NOMO-1 treated with DMSO at 0.1 percent for 48 hours (cell line): Measurements from ENCODE around the gene COL23A1.

Source experiments
- DNase-seq: peaks from one replicate; lab custom pipeline; 2025; ENCODE audit not compliant: unreplicated experiment; lab: John Stamatoyannopoulos, UW

COL23A1 gene

DNA sequence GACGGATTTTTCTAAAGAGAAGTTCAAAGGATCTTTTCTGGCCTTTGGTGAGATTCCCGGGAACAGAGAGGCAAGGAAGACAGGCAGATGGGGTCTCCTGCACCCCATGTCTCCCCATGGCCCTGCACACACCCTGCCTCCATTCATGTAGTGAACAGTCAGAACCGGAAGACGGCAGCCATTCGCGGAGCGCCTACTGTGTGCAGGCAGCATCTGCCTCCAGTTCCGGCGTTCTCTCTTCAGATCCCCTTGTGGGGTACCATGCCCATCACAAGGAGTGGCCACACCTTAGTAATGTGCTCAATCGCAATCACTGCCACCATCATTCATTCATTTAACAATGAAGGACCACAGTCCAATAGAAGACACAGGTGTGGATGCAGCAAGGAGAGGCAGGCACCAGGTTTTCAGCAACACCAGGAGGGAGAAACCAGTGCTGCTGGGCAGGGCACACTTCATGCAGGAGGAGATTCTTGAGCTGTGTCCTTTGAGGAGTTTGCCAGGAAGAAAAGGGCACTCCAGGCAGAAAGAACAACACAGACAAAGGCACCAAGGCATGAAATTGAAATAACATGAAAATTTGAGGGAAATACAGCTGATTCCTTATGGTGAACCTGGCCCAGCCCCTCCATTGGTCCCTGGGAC is 186.1 kb downstream of the COL23A1 start:
- no peak for DNase-seq

DNA sequence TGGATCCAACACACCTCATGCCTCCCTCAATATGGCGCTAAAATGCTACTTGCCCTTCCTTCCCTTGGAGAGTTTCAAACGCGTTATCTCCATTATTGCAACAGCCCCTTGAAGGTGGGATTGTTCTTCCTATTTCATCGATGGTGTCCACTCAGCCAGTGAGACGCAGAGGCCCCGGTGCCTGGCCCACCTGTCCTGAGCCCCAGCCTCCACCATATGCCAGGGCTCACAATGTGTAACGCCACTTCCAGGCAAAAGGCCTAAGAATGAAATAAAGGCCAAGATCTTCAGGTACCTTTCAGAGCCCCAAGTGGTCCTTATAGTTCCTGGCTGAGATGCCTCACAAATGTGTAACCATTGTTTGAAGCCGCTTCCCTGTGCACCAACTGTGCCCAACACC is 186.8 kb downstream of the COL23A1 start:
- no peak for DNase-seq

DNA sequence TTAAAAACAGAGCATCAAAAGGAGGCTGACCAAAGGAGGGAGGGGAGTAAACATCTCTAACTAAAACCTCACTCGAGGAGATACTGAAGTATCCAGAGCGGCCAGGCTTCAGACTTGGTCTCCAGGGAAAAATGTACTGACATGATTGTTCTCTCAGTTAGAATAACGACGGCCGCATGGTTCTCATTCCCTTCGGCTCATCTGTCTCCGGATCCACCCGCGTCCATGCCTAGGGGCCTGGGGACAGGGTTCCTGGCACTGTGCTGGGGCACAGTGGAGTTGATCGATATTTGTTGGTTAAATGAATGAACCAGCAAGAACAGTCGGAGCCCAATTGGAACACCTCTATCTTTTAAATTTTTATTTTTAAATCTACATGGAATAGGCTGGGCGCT is 190.5 kb downstream of the COL23A1 start:
- no peak for DNase-seq

DNA sequence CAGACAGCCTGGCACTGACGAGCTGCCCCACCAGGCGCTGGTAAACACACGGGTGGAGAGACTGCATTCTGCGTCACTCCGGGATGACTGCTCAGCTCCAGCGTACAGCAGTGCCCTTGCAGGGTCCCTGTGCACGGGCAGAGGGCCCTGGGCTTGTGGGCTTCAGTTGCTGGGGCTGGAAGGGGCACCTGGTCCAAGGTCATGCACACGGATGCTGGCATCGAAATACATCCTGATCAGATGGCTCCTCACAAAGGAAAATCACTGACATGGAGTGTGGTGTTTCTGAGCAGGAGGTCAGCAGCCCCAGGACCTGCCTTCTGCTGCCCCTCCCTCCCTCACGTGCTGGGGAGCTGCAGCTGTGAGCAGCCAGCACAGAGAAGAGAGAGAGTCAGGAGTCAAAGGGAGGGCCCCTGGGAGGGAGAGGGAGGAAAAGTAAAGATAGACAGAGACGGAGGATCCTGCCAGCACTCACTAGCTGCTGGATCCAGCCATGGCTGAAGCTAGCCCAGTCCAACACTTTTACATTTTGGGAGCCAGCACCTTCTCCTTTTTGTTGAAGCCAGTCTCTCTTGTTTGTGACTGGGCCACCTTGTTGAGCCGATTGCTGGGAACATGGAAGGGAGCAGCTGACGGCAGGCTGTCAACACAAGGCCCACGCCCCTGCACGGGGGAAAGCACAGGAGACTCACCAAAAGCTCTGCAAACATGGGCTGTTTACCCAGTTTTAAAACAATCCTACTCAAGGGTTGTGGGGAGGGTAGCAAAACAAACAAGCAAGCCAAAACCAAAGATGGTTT is 191.1 kb downstream of the COL23A1 start:
- DNase-seq = no peak

DNA sequence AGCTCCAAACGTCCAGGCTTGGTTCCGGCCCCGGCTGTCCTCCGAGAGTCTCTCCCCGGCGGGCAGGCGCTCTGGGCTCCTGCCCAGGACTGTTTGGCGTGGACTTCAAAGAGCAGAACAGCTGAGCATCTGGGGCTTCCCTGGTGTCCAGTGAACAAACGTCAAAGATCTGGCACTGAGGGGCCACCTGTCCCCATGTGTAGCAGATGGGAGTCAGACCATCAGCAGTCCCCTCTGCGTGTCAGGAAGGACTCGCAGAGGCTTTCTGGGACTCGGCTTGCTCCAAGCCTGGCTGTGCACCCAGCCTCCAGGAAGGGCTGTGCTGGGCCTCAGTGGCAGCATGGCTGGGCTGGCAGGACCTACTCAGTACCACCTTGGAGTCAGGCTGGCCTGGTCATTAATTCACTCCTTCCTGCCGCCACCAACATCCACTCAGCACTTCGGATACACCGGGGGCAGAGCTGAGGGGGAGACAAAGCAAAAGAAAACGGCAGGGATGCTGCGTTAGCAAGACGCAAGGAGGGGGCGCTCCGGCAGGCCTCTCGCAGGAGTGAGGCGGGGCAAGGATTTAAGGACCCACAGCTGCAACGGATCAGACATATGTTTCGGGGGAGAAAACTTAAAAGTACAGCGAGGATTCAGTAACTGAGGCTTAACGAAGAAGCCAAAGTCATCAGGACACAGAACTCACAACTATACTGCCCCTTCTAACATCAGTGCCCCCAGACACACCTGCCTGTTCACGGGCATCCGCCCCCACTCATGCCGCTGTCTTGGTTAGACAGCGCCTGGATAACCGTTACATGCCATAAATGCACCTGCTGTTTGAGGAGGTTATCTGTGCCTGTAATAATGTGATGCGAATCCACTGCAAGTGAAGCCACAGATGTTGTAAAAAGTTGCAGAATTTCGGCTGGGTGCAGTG is 193.1 kb downstream of the COL23A1 start:
- no peak for DNase-seq

DNA sequence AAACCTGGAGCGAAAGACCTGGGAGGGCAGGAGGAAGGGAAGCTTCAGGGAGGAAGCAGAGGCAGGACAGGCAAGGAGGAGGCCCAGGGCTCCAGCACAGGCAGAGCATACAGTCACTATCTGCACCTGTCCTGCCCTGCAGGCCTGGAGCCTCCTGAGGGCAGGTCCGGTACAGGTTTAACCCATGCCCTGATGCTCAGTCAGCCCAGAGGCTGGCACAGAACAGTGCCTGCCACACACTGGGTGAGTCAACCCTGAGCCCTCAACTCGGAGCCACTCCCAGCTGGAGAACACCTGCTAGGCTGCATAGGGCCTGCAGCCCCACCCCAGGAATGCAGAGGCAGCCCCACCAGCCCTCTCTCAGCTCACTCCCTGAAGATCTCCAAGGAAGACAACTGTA is 196.1 kb downstream of the COL23A1 start:
- no peak for DNase-seq

DNA sequence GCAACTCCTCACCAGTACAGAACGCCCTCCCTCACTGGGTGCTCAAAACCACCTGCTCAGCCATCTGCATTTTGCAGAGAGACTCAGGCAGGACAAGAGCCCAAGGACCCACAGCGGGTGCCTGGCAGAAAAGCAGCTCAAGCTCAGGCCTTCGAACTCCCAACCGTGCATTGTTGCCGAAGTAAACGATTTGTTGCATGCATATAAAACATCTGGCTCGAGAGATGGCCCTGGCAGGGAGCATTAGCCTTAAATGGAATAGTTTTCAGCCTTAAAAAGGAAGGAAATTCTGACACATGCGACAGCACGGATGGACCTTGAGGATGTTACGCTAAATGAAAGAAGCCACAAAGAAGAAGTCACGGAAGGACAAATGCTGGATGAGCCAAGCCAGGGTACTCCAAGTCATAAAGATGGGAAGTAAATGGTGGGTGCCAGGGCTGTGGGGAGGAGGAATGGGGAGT is 197.2 kb downstream of the COL23A1 start:
- DNase-seq = peak; percentile 70

DNA sequence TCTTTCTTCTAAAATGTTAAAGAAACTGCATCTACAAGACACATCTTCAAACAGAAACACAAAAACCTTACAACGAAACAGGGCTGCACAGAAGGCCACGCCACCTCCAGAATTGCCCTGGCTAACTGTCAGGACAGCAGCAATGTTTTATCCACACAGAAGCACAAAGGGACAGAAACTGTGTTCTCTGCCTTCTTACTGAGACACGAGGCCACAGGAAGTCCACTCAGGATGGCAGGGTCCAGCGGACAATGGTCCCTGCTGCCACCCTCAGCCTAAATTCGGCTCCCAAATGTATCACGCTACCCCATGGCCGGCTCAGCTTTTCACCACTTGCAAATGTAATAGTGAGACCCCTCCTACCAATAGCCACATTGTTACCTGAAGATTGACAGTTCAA is 197.8 kb downstream of the COL23A1 start:
- no peak for DNase-seq

DNA sequence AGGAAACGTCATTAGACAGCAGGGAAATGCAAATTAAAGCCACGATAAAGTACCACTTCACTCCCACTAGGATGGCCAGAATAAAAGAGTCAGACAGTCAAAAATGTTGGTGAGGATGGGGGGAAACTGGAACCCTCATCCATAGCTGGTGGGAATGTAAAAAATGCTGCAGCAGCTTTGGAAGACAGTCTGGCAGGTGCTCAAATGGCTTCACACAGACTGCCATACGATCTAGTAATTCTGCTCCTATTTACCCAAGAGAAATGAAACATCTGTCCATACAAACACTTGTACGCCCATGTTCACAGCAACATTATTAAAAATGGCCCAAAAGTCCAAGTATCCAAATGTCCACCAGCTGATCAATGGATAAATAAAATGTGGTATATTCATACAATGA is 198.7 kb downstream of the COL23A1 start:
- DNase-seq = no peak

DNA sequence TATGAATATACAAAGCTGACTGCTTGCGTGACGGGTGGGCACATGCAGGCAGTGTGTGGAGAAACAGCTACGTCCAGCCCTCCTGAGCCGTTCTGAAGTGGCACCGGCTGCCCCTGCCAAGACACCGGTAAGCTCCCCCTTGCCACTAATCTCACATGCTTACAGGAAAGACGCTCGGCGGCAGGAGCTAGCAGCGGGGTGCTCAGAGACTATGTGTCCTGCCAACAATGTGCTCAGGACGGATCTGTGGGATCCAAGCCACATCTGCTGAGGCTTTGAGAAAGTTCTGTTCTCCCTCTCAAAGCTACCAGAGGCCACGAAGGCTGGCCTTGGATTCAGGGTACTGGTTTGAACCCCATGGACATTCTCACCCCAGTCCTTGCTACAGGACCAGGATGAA is 200.4 kb downstream of the COL23A1 start:
- no peak for DNase-seq

DNA sequence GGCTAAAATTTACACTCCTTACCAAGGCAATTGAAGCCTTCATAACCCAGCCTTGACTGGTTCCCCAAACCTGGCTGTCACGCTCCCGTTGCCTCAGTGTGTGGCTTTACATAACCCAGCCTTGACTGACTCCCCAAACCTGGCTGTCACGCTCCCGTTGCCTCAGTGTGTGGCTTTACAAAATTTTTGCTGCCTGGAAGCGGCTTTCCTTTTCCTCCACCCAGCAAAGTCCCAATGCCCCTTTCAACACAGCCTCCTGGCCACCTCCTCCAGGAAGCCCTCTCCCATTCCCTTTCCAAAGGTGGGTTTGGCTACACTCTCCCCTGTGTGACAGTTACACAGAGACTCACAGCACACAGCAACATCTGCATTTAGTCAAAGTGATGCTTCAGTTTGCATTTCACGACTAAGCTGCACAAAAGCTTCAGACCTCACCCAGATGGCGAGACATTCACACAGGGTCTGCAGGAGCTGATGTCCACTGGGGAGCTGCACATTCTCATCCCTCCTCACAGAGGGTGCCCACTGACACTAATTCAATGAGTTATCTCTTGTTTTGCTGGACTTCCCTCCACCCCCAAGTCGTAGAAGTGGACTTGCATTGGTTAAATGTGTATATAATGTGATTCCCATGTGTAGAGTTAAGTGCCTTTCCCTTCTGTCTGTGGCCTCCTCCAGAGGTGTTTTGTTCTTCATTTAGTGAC is 201.0 kb downstream of the COL23A1 start:
- no peak for DNase-seq

DNA sequence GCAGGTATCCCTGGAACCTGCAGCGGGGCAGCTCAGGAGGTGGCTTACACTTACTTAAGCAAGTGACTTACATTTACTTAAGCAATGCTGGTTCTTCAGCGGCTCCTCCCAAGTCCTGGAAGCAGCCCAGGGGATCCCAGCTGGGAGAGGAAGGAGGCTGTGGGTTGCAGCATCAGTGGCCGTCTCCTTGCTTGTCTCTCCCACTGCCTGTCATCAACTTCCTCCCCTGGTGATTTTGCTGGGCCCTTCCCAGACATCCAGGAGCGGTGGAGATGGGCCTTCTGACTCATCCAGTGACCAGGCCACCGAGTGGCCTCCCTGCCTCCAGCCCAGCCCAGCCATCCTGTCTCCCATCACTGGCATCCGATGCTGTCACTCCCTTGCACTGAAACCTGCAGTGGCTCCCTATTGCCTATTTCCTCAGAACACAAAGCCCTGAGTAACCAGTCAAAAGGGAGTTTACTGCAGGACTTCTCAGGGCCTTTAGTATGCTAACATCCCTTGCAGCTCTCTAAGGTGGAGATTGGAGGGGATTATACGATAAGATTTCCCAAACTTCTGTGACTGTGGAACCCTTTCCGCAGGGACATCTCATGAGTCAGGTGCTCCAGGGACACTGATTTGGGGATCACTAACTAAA is 201.7 kb downstream of the COL23A1 start:
- DNase-seq = no peak

DNA sequence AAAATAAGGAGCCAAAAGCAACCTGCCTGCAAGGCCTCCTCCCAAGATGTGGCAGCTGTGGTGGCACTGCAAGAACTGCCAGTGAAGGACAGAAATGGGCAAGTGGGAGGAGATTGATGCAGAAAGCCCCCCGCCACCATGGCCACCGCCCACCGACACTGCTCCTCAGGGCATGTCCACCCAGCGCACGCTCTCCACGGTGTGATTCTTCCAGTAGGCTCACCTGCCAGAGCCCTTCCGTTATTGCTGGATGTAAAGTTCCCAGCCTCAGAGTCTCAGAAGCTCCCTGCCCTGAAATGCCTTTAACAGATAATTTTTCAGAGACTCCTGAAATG is 202.4 kb downstream of the COL23A1 start:
- DNase-seq = no peak

DNA sequence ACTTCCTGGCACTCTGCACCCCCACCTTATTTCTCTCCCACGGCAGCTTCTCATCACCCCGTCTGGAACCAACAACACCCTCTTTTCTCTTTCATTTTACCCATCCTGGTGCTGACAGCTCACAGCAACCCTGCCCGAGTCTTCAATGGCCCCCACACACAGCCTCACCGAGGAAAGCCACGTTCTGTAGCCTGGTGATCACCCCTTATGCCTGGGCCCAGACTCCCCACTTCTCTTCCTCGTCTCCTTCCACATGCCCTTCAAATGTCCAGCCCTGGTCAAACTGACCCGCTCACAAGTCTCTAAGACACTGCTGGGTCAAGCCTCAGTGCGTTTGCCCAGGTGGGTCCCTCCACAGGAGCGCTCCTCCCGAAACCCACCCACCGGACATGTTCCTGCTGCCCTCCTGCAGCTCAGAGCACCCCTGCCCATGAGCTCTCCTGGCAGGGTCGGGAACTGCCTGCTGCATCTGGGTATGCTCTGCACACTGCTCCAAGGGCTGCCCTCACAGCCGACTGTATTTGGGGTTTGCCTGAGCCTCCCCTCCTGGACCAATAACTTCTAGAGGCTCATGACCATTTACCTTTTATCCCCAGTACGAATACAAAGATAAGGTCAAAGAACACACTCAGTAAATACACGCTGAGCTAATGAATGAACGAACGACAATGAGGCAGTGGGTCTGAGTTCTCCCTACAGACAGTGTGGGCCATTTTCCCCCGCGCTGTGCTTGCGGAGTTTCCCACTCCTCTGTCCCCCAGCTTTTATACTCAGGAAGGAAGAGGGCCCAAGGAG is 202.9 kb downstream of the COL23A1 start:
- no peak for DNase-seq

DNA sequence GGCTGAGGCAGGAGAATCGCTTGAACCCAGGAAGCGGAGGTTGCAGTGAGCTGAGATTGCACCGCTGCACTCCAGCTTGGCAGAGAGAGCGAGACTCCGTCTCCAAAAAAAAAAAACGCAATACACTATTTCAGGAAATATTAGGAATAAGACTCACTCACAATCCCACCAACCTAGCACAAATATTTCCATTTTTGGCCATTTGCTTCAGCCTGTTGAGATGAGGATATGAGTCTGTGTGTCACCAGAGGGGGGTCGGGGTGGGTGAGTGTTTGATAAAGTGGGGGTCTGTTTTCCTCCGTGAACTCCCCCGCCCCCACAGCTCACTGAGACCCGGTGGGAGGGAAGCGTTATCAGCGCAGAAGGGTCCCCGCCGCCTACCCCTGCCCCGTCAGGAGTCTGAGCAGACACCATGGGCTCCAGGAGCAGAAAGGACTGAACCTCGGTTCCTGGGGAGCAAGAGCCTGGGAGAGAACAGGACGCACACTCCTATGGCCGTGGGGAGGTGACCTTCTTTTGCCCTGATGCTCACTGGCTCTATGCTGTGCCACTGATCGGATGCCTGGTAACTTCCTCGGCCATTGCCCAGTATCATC is 203.8 kb downstream of the COL23A1 start:
- DNase-seq = no peak

DNA sequence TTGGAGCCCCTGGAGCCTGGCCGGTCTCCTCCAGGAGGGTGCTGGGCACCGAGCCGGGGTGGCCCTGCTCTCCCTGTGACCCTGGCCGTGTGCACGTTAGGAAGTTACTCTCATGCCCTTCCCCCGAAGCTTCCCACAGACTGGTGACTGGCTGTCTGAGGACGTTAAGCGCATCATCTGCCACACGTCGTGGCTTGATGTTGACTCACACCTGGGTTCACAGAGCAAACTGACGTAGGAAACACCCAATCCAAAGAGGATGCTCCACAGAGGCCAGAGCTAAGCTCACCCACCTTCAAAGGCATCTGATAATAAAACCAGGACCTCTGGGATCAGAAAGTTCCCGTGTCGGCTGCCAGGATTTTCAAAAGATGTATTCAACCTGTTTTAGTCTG is 204.7 kb downstream of the COL23A1 start:
- DNase-seq = no peak

DNA sequence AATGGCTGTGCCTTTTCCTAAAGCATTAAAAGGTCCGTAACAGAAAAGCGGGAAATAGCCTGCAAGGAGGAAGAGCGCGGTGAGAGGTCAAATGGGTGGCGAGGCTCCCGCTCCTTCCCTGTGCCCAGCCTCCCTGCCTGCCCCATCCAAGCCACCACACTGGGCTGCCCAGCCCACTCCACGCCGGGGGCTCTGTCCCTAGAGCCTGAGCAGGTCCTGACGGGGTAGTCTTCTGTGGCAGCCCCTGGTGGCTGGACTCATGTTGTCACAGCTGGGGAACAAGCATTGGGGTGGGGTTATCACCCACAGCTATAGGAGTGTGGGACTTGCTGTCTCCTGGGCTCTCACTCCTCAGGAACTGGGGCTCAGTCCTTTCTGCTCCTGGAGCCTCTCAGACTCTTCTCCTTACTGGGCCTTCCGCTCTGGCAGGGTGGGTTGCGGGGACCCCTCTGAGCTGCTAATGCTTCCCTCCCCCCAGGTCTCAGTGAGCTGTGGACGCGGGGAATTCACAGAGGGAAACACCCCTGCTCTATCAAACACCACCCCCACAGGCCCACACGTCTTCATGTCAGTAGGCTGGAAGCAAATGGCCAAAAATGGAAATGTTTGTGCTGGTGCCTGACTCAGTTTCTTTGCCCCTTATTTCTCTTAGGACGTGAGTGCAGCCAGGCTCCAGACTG is 205.2 kb downstream of the COL23A1 start:
- no peak for DNase-seq

DNA sequence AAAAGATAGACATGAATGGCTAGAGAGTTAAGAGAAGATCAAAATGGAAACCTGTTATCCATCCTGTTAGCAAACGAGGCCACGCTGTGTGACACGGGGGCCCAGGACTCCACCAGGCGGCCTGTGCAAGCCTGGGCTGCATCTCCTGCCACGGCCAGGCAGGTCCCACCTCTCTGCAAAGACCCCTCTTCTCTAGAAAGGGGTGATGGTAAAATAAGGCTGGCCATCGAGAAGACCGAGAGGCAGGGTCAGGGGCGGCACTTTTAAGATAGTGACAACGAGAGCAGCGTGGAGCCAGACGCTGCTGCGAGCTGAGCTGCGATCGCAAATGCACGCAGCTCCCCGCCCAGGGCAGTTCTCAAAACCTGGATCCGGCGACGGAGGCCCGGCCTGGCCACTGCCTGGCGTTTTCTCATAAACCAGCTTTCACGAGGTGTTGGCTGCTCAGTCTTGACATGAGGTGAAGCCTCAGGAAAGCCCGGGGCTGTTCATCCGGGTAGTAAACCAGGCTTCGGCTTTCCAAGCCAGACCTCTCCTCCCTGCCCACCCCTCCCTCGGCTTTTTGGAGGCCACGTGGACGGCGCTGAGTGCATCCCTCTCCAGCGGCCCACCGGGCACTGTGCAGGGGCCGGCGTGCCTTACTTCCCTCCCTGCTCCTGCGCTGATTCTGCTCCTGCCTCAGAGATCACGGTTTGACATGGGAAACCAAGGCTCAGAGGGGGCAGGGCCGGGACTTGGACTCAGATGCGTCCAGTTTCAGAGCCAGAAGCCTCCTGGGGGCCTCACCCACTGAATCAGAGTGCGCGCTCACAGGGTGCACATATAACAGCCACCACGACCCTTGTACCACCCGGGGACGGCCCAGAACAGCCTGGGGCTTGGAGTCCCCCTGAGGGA is 206.0 kb downstream of the COL23A1 start:
- DNase-seq = no peak
